Measurements from ENCODE around the gene TALDO1.
"Not testable (repeated sequence)": the region's sequence is repeated elsewhere in the genome, so short reads cannot be mapped to it uniquely, and the experiment has no call there.

TALDO1 gene

DNA sequence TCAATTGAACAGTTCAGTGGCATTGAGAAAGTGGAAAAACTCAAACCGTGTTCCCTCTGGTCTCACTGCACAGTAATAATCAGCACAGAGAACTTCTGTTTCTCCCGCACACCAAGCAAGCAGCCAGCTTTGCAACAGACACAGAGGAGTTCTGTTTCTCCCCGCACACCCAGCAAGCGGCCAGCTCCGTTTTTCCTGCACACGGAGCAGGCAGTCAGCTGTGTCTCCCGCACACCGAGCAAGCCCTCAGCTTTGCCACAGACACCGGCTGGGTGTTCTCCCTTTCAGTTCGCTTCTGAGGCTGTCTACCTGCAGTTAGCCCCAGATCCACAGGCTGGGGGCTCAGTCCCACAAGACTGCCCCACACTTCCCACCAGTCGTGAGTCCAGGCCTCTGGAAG, 9.9 kb upstream of the TALDO1 start:
- no peak for DNase-seq (ENCODE audit: low read depth)

DNA sequence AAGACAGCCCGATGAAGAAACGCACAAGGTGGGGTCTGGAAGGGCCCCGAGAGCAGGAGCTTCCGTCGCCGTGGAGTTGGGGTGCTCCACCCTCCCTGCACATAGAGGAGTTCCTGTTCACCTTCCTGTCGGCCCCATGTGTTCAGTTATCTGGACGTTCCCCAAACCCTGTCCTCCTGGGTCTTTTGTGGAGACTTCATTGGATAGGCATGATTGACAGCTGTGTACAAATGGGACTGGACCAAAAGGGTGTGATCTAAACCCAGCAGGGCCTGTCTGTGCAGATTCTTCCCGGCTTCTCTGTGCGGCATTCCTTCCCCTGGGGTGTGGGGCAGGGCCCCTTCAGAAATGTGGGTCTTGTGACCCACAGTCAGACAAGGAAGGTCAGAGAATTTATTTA, 9.4 kb upstream of the TALDO1 start:
- not testable (repeated sequence) for DNase-seq (ENCODE audit: low read depth)

DNA sequence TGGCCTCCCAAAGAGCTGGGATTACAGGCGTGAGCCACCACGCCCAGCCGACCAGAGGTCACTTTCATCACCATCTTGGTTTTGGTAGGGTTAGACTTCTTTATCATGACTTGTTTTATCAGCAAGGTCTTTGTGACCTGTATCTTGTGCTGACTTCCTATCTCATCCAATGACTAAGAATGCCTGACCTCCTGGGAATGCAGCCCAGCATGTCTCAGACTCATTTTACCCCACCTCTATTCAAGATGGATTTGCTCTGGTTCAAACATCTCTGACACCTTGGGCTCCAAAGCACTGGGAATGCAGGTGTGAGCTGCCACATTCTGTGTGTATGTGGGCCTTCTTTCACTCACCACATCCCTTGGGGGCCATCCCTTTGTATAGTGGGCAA, 5.1 kb upstream of the TALDO1 start:
- DNase-seq (ENCODE audit: low read depth) = no peak

DNA sequence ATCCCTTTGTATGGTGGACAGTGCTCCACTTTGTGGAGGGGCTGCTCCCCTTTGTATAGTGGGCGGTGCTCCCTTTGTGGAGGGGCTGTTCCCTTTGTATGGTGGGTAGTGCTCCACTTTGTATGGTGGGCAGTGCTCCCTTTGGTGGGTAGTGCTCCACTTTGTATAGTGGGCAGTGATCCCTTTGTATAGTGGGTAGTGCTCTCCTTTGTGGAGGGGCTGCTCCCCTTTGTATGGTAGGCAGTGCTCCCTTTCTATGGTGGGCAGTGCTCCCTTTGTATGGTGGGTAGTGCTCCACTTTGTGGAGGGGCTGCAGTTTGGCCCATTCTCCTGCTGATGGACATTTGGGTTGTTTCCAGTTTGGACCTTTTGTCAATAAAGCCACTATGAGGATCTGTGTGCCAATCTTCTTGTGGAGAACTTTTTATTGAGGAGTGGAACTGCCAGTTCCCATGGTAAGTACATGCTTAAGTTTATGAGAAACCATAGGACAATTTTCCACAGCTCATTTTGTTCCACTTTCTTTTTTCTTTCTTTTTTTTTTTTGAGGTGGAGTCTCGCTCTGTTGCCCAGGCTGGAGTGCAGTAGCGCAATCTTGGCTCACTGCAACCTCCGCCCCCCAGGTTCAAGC, 4.6 kb upstream of the TALDO1 start:
- no peak for DNase-seq (ENCODE audit: low read depth)

DNA sequence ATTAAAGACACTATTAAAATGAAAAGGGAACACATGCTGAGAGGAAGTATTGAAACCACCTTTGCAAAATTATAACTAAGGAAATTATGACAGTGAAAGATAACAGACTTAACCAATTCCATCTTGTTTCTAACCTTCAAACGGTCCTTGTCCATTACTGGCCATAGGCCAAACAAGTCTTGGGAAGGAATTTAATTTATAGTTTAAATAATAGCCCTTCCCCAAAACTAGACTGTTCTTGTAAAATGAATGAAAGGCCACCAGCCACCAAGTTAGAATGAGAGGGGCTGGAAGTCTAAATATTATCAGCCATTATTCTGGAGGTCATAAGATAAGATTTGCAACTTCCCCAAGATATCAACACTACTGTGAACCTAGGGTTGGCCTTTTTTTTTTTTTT, 1.8 kb upstream of the TALDO1 start:
- no peak for DNase-seq (ENCODE audit: low read depth)

DNA sequence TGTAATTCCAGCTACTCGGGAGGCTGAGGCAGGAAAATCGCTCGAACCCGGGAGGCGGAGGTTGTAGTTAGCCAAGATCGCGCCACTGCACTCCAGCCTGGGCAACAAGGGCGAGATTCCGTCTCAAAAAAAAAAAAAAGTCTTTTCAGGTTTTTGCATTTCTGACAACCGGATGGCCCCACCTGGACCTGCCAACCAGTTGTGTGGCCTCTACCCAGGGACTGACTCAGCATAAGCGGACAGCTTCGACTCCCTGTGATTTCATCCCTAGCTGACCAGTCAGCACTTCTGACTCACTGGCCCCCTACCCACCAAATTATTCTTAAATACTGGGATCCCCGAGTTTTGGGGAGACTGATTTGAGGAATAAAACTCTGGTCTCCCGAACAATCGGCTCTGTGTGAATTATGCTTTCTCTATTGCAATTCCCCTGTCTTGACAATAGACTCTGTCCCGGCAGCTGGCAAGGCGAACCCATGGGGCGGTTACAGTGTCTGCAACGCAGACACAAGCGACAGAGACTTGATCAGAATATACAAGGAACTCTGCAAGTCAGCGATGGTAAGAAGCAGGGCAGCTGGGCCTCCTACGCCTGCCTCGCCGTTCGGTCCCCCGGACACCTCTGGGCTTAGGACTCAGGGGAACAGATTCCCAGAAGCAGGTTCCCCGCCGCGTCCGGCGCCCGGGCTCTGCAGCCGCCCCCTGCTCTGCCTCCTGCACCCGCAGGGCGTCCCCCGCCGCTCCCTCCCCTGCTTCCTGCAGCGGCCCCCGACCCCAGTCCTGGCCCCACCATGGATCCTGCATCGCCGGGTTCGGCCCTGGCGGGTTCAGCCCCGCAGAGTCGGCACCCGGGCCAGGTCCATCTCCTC, 741 bp upstream of the TALDO1 start:
- DNase-seq (ENCODE audit: low read depth) = no peak

DNA sequence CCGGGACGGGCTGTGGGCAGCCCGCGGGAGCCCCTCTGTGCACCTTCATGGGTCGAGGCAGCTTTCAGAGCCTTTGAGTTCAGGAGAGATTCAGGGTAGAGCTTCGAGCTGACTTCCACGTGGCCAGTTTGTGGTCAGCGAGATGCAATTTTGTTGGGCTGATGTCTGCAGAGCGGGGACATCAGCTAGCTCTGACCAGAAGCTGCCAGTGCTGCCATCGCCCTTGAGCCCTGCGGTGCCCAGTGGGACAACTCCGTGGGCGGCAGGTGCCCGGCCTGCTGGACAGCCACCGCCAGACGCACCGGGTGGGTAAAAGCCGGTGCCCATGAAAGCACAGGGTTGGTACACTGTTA, 719 bp downstream of the TALDO1 start:
- no peak for DNase-seq (ENCODE audit: low read depth)

DNA sequence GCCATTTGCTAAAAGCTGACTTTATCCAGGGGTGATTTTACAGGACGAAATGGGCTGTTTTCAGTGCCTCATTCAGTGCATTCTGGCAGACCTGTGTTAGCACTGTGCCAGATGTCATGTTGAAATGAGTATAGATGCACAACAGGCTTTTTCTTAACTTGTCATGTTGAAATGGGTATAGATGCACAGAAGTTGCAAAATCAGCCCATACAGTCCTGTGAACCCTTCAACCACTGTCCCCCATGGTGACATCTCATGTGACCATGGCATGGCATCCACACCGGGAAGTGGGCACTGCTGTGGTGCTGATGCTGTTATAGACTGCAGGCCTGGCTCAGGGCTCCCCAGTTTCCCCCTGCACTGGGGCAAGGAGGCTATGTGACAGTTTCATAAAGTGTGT, 2.5 kb downstream of the TALDO1 start:
- no peak for DNase-seq (ENCODE audit: low read depth)

DNA sequence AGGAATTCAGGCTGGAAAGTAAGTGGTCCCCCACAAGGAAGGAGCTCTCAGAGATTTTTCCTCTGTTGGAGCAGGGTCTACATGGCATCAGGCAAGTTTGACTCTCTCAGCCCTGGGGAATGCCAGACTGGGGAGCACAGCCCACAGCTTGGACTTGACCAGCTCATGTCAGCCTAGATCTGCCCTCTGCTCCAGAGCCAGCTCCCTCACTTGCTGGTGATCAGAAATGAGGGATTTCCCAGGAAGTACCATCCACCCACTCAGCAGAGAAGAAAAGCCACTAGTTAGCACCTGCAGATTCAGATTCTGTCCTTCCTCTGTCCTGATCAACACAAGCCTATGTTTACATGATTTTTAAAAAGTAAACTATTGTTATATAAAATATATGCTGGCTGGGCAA, 13.0 kb downstream of the TALDO1 start:
- DNase-seq (ENCODE audit: low read depth) = no peak

DNA sequence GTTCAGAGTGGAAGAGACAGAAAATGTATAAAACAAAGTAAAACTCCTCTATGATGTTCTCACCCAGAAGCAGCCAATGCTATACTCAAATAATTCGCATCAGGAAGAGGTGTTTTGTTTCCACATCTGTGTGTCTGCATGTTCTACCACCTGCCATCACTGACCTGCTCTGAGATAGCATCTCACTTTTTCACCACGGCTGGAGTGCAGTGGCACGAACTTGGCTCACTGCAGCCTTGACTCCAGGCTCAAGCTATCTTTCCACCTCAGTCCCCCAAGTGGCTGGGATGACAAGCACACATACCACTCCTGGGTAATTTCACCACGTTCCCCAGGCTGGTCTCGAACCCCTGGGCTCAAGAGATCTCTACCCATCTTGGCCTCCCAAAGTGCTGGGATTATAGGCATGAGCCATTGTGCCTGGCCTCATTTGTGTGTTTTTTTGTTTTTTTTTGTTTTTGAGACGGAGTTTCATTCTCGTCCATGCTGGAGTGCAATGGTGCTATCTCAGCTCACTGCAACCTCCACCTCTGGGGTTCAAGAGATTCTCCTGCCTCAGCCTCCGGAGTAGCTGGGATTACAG, 14.4 kb downstream of the TALDO1 start:
- no peak for DNase-seq (ENCODE audit: low read depth)

DNA sequence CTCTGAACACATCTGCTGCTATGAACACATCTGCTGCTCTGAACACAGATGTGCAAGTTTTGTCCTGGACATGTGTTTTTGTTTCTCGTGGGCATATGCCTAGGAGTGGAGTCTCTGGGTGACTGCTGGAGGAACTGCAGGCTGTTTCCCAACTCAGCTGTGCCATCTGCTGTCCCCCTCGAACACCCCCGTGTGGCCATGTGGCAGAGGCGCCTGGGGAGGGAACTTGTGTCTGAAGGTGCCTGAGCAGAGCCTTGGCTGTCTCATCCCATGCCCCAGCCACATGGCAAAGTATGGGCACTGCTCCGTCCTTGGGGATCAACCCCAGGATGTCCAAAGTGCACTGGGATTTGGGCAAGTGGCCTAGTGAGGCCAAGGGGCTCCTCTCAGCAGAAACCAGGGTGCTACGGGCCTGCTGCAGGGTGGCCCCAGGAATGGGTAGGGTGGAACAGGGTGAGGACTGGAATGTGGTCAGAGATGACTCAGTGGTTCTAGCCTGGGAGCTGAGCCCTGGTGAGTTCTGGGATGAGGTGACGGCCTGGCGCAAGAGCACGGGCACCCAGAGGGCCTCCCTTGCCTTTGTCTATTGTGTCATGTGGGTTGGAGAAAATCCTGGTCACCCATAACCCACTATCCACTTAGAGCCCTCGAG, 15.3 kb downstream of the TALDO1 start:
- no peak for DNase-seq (ENCODE audit: low read depth)

DNA sequence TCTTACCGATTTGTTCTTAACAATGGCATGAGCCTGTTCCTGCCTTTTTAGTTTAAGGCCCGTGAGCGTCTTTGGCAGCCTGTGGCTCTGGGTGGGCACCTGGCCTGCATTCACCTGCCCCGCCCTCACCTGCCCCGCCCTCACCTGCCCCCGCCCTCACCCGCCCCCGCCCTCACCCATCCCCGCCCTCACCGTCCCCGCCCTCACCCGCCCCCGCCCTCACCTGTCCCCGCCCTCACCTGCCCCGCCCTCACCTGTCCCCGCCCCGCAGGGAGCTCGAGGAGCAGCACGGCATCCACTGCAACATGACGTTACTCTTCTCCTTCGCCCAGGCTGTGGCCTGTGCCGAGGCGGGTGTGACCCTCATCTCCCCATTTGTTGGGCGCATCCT, 15.8 kb downstream of the TALDO1 start:
- DNase-seq (ENCODE audit: low read depth) = no peak

DNA sequence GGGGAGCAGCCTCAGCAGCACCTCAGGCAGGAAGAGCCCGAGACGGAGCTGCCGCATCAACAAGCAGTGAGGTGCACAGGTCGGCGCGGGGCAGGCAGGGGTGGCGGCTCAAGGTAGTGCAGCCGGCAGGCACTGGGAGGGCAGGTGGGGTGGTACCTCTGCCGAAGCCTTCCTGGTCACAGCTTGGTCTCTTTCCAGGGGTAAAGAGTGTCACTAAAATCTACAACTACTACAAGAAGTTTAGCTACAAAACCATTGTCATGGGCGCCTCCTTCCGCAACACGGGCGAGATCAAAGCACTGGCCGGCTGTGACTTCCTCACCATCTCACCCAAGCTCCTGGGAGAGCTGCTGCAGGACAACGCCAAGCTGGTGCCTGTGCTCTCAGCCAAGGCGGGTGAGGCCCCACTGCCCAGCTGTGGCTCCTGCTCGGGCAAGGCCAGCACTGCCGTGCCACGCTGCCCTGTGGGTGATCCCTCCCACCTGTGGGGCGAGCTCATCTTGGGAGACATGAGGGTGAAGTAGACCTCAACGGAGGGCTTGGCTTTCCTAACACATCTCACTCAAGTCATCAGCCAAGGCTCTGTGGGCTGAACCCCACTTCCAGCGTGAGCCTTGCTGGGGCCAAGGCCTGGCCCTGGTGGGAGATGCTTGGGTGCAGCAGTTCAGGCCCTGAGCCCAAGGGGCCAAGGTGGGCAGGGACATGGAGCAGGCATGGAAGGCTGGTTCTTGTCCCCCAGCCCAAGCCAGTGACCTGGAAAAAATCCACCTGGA, 16.5 kb downstream of the TALDO1 start:
- DNase-seq (ENCODE audit: low read depth) = no peak

DNA sequence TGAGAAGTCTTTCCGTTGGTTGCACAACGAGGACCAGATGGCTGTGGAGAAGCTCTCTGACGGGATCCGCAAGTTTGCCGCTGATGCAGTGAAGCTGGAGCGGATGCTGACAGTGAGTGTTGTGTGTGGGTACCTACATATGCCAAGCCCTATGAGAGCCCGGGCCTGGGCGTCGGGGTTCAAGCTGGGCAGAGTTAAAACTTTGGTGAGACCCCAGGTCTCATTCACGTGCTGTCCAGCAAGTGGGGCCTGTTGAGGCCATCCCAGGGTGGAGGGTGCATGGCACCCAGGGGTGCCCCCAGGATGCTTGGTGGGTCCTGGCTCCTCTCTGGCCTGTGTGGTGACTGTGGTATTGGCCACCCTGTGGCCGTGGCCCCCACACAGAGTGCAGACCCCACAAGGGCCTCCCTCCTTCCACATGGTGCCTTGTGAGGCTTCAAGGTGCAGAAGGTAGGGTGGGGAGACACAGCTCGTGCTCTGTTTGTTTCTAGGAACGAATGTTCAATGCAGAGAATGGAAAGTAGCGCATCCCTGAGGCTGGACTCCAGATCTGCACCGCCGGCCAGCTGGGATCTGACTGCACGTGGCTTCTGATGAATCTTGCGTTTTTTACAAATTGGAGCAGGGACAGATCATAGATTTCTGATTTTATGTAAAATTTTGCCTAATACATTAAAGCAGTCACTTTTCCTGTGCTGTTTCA, 17.2 kb downstream of the TALDO1 start:
- no peak for DNase-seq (ENCODE audit: low read depth)

DNA sequence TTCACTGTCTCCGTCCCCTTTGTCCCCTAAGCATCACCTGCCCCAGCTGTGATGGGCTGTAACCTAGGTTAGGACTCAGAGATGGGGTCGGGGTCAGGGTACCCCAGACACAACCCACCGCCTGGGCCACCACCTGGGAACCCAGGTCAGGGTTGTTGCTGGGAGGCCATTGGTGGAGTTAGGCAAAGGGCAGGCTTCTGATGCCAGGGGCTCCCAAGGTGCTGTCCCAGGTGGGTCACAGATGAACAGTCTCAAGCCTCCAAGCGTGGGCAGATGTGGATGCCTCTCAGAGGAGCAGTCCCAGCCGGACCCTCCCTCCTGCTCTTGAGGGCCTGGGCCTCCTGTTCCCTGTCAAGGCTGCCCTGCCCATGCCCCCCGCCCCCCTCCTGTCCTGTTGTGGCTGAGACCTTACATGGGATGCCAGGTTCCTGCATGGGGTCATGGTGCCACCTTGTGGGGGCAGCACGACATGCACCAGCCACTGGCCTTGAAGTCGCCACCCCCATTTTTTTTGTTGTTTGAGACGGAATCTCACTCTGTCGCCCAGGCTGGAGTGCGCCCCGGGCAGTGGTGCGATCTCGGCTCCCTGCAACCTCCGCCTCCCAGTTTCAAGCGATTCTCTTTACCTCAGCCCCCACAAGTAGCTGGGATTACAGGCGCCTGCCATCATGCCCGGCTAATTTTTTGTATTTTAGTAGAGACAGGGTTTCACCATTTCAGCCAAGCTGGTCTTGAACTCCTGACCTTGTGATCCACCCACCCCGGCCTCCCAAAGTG, 17.9 kb downstream of the TALDO1 start:
- peak; percentile 47 for DNase-seq (ENCODE audit: low read depth)

DNA sequence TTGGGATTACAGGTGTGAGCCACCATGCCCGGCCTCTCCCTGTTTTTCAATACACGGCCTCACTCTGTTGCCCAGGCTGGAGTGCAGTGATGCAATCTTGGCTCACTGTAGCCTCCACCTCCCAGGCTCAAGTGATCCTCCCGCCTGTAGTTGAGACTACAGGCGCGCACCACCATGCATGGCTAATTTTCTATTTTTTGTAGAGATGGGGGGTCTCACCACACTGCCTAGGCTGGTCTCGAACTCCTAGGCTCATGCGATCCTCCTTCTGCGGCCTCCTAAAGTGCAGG, 18.5 kb downstream of the TALDO1 start:
- no peak for DNase-seq (ENCODE audit: low read depth)

DNA sequence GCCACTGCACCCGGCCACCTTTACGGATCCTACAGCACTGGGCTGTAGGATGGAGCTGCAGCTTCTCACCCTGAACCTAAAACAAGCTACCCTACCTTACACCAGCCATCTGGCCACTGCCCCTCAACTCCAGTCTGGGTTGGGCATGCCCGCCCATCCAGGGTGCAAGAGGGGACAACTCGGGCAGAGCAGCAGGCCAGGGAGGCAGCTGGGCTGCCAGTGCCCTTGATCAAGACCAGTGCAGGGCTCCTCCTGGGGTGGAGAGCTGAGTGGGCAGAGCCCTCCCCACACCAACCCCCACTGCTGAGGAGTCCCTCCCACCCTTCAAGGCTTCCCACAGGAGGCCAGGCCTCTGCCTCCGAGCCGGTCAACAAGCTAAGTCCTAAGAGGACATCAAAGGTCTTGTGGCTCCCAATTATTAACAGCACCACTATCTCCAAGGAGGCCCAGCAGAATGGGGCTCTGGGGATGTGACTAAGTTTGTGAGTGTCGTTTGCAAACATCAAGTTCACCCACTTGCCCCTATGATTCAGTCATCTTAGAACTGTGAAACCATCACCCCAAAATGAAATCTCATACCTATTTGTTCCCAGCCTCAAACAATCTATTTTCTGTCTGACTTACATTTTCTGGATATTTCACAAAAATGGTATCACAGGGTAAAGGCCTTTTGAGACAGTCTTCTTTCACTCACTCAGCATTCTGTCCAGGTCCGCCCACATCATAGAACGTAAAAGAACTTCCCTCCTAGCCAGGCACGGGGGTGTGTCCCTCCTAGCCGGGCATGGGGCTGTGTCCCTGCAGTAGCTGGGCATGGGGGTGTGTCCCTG, 19.1 kb downstream of the TALDO1 start:
- DNase-seq (ENCODE audit: low read depth) = no peak

DNA sequence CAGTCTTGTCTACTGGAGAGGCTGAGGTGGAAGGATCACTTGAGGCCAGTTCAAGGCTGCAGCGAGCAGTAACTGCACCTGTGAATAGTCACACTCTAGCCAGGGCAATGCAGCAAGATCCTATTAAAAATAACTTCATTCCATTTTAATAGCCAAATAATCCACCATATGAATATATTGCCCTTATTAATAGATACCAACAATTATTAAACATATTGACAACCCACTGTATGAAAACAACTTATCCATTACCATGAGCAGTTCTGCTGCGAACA, 19.6 kb downstream of the TALDO1 start:
- DNase-seq (ENCODE audit: low read depth) = no peak

DNA sequence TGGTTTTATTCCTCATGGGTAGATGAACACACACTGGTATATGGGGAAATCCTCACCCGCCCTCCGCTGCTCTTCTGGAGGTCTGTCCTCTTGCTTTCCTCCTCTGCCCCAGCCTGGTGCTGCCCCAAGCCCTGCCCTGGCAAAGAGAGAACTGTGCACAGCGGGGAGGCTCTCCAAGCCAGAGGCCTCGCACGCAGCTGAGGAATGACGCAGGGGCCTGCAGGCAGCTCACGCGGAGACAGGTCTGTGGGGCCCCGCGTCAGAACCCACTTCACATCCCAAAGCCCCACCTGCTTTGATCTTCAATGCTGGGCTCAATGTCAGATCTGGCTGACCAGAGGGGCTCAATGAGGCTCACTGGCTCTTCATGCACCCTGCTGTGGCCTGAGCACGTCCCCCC, 20.0 kb downstream of the TALDO1 start:
- DNase-seq (ENCODE audit: low read depth) = no peak

DNA sequence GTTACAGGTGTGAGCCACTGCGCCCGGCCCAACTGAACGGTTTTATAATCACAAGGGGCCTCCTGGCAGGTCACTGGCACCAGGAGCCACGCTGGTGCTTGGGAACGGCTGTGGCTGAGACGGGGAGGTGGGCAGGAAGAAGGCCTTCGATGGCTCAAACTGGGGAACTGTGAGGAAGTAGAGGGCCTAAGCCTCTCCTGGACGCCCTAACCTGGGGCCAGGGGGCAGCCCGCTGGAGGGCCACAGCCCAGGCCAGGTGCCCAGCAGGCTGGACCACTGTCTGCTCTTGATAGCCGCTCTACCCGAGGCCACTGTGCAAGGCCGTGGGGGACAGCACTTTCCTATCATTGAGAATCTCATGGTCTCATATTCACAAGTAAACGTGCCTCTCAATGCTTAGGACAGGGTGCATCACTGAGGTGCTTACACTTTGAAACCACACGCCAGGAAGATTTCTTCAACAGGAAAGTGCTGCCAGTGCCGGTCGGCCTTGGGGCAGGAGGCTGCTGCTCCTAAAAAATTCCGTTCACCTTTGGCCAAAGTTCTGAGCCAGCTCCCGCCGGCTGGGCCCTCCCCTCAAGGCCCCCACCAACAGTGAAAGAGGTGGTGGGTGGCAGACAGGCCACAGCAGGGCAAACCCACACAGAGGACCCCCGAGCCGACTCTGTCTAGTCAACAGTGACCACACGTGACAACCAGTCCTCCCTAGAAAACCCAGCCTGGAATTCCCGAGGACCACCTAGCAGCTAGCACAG, 22.8 kb downstream of the TALDO1 start:
- no peak for DNase-seq (ENCODE audit: low read depth)

Data from activated T-helper 1 cell treated with Interleukin-2 at 50 U/mL for 16 hours (primary cell).